Measurements from ENCODE around the gene CEPT1.
A peak's percentile ranks its signal among the peaks of the same experiment; 100 is the strongest.

The CEPT1 gene

DNA sequence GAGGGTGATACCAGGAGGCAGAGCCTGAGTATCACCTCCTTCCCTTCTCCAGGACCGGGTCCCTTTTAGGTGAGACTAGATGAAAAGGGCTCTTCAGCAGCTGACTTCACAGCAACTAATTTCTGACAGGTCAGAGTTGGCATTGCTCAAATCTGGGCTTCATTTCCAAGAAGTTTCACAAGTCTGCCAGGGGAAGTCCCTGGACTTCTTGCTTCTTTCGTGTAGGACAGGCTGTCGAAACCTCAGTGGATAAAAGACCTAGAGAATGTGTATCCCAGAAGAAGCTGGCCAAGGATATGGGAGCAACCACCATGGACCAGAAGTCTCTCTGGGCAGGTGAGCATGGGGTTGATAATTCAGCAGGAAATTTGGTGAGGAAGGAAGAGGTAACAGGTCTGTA lies 87.4 kb downstream of the CEPT1 start, which contains the start of gene CHI3L2:
TSS of gene CHI3L2 (plus strand) at position 280 of the 400 bp plus-strand sequence. CDS start at position 297, 17 bp downstream.
- DNase-seq (ENCODE audit: low read depth in 2 of 2): no peak

DNA sequence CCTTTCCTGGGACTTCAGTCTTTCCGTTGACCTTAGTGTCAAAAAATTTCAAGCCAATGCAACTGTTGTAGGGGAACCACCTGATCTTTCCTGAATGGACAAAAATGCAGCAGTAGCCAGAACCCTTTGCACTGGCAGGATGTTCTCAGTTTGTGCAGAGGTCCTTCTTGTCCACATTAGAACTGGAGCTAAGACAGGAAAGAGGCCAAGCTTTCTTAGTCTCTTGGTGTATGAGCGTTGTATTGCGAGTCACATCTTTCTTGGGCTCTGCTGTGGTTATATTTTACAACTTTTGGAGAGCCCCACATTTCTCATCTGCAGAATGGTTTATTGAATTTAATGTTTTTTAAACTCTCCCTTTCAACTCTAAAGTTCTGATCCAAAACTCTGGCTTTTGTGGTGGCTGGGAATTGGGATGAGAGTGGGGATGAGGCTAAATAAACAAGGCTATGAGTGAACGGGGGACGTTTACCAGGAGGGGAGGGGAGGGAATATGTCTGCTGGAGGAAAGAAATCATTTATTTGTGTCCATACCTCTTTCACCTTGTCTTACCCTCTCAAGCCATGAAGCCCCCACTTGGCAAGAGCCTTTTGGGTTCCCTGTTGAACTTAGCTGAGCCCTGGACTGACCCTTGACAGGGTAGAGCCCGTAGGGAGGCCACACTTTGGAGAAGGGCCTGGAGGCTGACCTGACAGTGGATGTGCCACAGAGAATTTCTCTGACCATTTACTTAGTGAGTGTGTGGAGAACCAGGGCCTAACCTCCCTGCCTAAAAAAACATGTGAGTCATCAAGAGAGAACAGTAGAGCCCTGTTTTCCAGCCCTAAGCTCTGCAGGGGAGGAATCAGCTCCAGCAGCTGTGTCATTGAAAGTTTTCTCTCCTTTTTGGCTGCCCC lies 88.1 kb downstream of the CEPT1 start:
- peak; percentile 10 to 14 for DNase-seq (ENCODE audit: low read depth in 2 of 2)

DNA sequence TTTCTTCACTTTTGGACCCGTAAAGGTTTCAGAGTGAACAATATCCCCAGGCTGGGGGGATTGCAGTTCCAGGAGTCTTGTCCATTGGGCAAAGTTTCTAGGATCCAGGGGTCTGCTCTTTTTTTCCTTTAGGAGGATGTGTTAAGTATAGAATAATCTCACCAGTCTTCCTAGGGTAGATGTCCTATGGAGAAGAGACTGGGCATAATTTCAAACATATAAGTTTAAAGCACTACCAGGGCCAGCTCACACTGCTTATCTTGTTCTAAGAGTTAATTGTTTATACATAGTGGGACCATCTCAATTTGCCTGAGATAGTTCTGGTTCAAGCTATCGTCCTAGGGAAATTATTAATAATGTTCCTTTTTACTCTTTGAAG lies 88.7 kb downstream of the CEPT1 start:
- DNase-seq (ENCODE audit: low read depth in 2 of 2): no peak

DNA sequence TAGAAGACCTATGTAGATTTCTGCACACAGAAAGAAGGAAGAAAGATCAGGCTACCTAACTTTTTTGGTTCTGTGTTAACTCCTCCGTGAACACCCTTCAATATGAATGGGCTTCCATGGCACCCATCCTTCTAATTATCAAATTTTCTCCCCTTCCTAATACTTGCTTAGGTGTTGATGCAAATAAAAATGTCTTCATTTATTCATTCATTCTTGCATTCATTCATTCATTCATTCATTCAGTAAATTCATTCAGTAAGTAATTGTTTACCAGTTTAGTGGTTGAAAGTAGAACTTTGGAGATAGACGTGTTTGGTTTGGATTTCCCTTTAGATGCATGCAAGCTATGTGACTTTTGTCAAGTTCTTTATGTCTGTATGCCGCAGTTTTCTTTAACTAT lies 92.1 kb downstream of the CEPT1 start:
- DNase-seq (ENCODE audit: low read depth in 2 of 2): no peak

DNA sequence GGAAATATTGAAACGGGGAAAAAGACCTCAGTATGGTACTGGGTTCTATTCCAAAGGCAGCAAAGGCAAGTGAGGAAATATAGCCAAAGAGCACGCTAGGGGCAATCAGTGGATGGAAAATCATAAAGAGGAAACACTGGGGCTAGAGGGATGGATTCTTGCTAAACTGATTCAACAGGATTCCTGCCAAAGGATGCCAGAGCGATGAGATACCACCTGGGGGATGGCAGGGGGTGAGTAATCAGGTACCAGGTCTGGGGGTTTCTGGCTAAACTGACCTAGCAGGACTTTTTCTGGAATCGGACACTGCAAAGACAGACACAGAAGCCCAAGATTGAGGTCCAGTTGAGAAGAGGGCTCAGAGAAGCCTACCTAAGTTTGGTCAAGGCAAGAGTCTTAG lies 94.2 kb downstream of the CEPT1 start:
- no peak for DNase-seq (ENCODE audit: low read depth in 2 of 2)

Data from fibroblast of skin of left biceps (primary cell).